HepG2 (cell line): ENCODE results near the gene HABP4. TPM values are rescaled to one million over a fixed set of nuclear protein-coding genes. Genes with fewer than 3 reads are reported as not detected.

Experiments
- ATAC-seq: fragments of 200-7000 bp; cut with Tn5 transposase; 3 replicates; pipeline ENCODE4 v1.9.1; 2020; ENCODE audit warnings: mild to moderate bottlenecking, moderate library complexity
- BruUV-seq: library from RNA; stranded (reverse); fragments of 400-500 nt; replicated peaks from 2 replicates; lab custom pipeline; 2021; lab: Mats Ljungman, UMichigan
- CTCF ChIA-PET: fragments of 300-600 bp; formaldehyde crosslinking; extraction: SDS; loops from one replicate; lab custom pipeline; 2021; ENCODE audit warnings: low total read pairs, inconsistent platforms, low intra/inter-chr PET ratio; lab: Yijun Ruan, JAX
- POLR2A ChIA-PET: fragments of 350-600 bp; sonication (Branson Sonifier 250); formaldehyde crosslinking; loops from one replicate; lab custom pipeline; 2020; ENCODE audit warnings: antibody characterized with exemption, inconsistent platforms; lab: Yijun Ruan, JAX
- DNase-seq: peaks from one replicate; pipeline ENCODE4 v3.0.0-alpha.2; 2015; ENCODE audit warnings: low spot score
- FAIRE-seq: peaks from 3 replicates; lab custom pipeline; 2011; peaks lifted over from hg19 to GRCh38; lab: Jason Lieb, UNC
- H2AFZ ChIP-seq: one replicate; pipeline ENCODE4 v1.6.1; 2011; ENCODE audit warnings: low read length, inconsistent platforms
- H3K27ac ChIP-seq: fragments of 300-600 bp; 3 replicates; pipeline ENCODE4 v1.8.0; 2011; ENCODE audit warnings: mixed run types, mild to moderate bottlenecking, mixed read lengths, low read length, inconsistent platforms; ENCODE audit not compliant: insufficient read depth; ENCODE audit errors: extremely low read length
- H3K27me3 ChIP-seq, 2 experiments: fragments of 200-600 bp in 1 of 2; 2 replicates in 1 of 2; 3 replicates in 1 of 2; pipeline versions ENCODE4 v1.6.0 to v1.8.0; 2011; ENCODE audit warnings: low read length in 2 of 2, mild to moderate bottlenecking in 2 of 2, moderate library complexity in 2 of 2, inconsistent platforms in 1 of 2; ENCODE audit not compliant: insufficient read depth in 2 of 2, control insufficient read depth in 1 of 2
- H3K36me3 ChIP-seq, 2 experiments: fragments of 200-600 bp in 1 of 2; replicated peaks in 1 of 2; 2 replicates in 1 of 2; 3 replicates in 1 of 2; pipeline versions ENCODE4 v1.5.1 to v1.8.0; 2011; ENCODE audit warnings: low read length in 2 of 2, inconsistent platforms in 1 of 2; ENCODE audit not compliant: insufficient read depth in 2 of 2, control insufficient read depth in 1 of 2
- H3K4me1 ChIP-seq: 2 replicates; pipeline ENCODE4 v1.5.1; 2012; ENCODE audit warnings: low read length, inconsistent platforms; ENCODE audit not compliant: insufficient read depth
- H3K4me2 ChIP-seq: 2 replicates; pipeline ENCODE4 v1.6.0; 2011; ENCODE audit warnings: low read depth, low read length, inconsistent platforms
- H3K4me3 ChIP-seq, 3 experiments: fragments of 200-600 bp in 1 of 3; sonication (generic), shearing (Covaris generic) in 1 of 3; replicated peaks in 1 of 3; 2 replicates each; pipeline ENCODE4 v1.5.1; 2011 to 2016; ENCODE audit warnings: low read length in 3 of 3, inconsistent platforms in 2 of 3, low read depth in 2 of 3, mild to moderate bottlenecking in 2 of 3, control low read depth in 1 of 3, mixed read lengths in 1 of 3; ENCODE audit not compliant: insufficient read depth in 1 of 3
- H3K79me2 ChIP-seq: one replicate; pipeline ENCODE4 v1.6.1; 2011; ENCODE audit warnings: low read length, inconsistent platforms; ENCODE audit not compliant: insufficient read depth
- H3K9ac ChIP-seq: 2 replicates; pipeline ENCODE4 v1.6.0; 2011; ENCODE audit warnings: mild to moderate bottlenecking, low read depth, low read length, inconsistent platforms; ENCODE audit not compliant: insufficient read depth
- H3K9me3 ChIP-seq: 2 replicates; pipeline ENCODE4 v1.5.1; 2012; ENCODE audit warnings: mild to moderate bottlenecking, low read length
- H4K20me1 ChIP-seq: 2 replicates; pipeline ENCODE4 v1.6.0; 2011; ENCODE audit warnings: inconsistent platforms, mild to moderate bottlenecking, low read length, moderate library complexity; ENCODE audit not compliant: insufficient read depth
- ZNF136 ChIP-seq: sonication (generic); formaldehyde crosslinking; IDR thresholded peaks from 2 replicates; pipeline ENCODE4 v1.8.1; 2022; ENCODE audit warnings: low read depth, mild to moderate bottlenecking, moderate library complexity, missing genetic modification reagents
- ZNF629 ChIP-seq: sonication (generic); formaldehyde crosslinking; conservative IDR thresholded peaks from 2 replicates; pipeline ENCODE4 v1.5.0; 2020; ENCODE audit warnings: missing genetic modification reagents
- WGBS: methylation state at CpG from one replicate; pipeline ENCODE4 v1.1.6; 2017; ENCODE audit warnings: low lambda C conversion rate; 5-methylcytosine and 5-hydroxymethylcytosine counted together
- in situ Hi-C: cut with HindIII; loops from 2 replicates; pipeline ENCODE4 v1.10.0; 2017; ENCODE audit warnings: low pct_unique_long_range_greater_than_20kb; ENCODE audit not compliant: extremely low pct_ligation_motif_present
- intact Hi-C: fragments of 100-400 bp; cut with micrococcal nuclease; formaldehyde crosslinking; loops from one replicate; pipeline ENCODE4 v1.10.0; 2022; ENCODE audit not compliant: unreplicated experiment
- polyA plus RNA-seq, 8 experiments: library from polyadenylated mRNA; depleted of rRNA in 3 of 8; stranded (reverse) in 7 of 8; unstranded in 1 of 8; fragments of >200 nt; fragmentation: Illumina TruSeq in 4 of 8; extraction: Trizol in 4 of 8; gene quantifications; 2 replicates each; pipeline versions ENCODE4 v1.2.1 to v1.2.3, GENCODE V29; 2011 to 2016; ENCODE audit warnings: low read depth in 4 of 8, missing spikeins in 1 of 8, mixed read lengths in 1 of 8; ENCODE audit not compliant: insufficient read depth in 1 of 8
- total RNA-seq, 5 experiments: library from RNA; depleted of rRNA; stranded (reverse); fragments of >200 nt; fragmentation: Illumina TruSeq; extraction: Trizol; gene quantifications; 2 replicates each; pipeline ENCODE4 v1.2.3, GENCODE V29; 2016; ENCODE audit warnings: low read depth in 1 of 5
- TF ChIP-seq, protein P1 (sequence below), 2 experiments: sonication (generic) in 1 of 2; formaldehyde crosslinking in 1 of 2; IDR thresholded peaks; 2 replicates each; pipeline versions ENCODE4 v1.4.0 to v1.6.1; 2016 to 2020; ENCODE audit warnings: borderline replicate concordance in 1 of 2, low read depth in 1 of 2, mild to moderate bottlenecking in 1 of 2, missing genetic modification reagents in 1 of 2

HABP4 gene
- total and polyA plus RNA-seq, 2 of the 13 experiments (the other 11 are each of a cell fraction or from before 2014, with no cell fraction given), result 14.3 to 26.6 TPM

DNA sequence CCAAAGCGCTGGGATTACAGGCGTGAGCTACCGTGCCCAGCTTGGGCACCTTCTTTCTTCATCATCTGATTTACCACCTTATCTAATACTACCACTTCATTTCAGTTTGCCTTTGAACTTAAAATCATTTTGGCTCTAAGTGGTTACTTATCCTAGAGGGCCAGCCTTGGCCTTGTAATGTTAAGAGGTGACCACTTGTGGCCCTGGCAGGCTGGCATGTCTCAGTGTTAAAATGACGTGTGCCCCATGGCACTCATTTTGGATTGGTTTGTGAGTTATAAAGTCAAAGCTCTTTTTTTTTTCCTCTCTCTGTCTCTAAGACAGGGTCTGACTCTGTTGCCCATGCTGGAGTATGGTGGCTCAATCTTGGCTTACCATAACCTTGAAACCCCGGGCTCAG, 17.8 kb downstream of the HABP4 start (continued):
- TF ChIP-seq, protein P1, sequence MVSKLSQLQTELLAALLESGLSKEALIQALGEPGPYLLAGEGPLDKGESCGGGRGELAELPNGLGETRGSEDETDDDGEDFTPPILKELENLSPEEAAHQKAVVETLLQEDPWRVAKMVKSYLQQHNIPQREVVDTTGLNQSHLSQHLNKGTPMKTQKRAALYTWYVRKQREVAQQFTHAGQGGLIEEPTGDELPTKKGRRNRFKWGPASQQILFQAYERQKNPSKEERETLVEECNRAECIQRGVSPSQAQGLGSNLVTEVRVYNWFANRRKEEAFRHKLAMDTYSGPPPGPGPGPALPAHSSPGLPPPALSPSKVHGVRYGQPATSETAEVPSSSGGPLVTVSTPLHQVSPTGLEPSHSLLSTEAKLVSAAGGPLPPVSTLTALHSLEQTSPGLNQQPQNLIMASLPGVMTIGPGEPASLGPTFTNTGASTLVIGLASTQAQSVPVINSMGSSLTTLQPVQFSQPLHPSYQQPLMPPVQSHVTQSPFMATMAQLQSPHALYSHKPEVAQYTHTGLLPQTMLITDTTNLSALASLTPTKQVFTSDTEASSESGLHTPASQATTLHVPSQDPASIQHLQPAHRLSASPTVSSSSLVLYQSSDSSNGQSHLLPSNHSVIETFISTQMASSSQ (IDR thresholded peaks at IDR 0.05; ENCODE audit: low read depth), result no peak
- TF ChIP-seq, protein P1 (CRISPR knock-in tag; IDR thresholded peaks at IDR 0.05; ENCODE audit: borderline replicate concordance), result no peak
- TF ChIP-seq, all 625 proteins: peak for 0

DNA sequence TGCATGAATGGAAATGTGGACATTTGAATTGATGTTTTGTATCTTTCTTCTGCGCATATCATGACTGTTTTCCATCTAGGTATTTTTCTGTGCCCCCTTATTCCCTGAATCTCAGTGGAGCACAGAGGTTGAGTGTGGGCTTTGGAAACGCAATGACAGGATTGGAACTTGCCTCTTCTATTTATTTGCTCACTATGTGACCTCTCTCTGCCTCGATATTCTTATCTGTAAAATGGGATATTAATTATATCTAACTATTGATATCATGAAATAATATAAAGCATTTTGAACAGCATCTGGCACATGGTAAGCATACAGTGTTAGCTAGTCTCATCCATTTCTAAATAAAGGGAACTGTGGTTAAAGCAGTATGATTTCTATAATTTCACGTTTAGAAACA, 26.0 kb downstream of the HABP4 start:
- ATAC-seq, result no peak
- Histone ChIP-seq H3K27me3 (no peaks in the 10 kb centered on the region), H3K9me3 (no peaks in the 10 kb centered on the region), H3K4me2 (no peak overlapping the region), H3K9ac (no peak overlapping the region), H3K27ac (no peak overlapping the region), H3K4me1 (no peaks in the 10 kb centered on the region), H3K79me2 (no peaks in the 10 kb centered on the region), H3K4me3 (no peak overlapping the region), H3K36me3 (peaks cover 17 to 48% of the 10 kb centered on the region in 2 experiments), H4K20me1 (no peaks in the 10 kb centered on the region), H2AFZ (no peak overlapping the region)
- WGBS, result 98% methylated on average over 4 of the region's 4 CpGs
- CTCF ChIA-PET, result no interaction called here
- no TSS peak for BruUV-seq
- intact Hi-C loops (no loop called here), in situ Hi-C loops (no loop called here)
- no peak for FAIRE-seq
- TF ChIP-seq ZNF136 (CRISPR knock-in tag), result no peak
- TF ChIP-seq ZNF629 (CRISPR knock-in tag), result peak; percentile 63
- no peak for DNase-seq
- POLR2A ChIA-PET, result no interaction called here
